Activated CD4-positive, alpha-beta T cell treated with anti-CD3 and anti-CD28 coated beads, Interleukin-2, Interleukin-4, amounts not matched to agents 100 ng/mL and 50 ng/mL, durations not matched to agents 16 hours and 8 hours (primary cell): ENCODE data around the gene CDC40.
"Not testable (repeated sequence)": the region's sequence is repeated elsewhere in the genome, so short reads cannot be mapped to it uniquely, and the experiment has no call there.

Source experiments
- DNase-seq: peaks from one replicate; pipeline ENCODE4 v3.0.0-alpha.2; 2020; ENCODE audit warnings: low spot score

CDC40 gene

GRCh38 chr6:110271732-110272022 lies 91.5 kb downstream of the CDC40 start:
- no peak for DNase-seq

- not testable (repeated sequence) for DNase-seq
These were observed 92.6 kb downstream of the CDC40 start for GRCh38 chr6:110272781-110273180.

GRCh38 chr6:110277100-110277665 lies 97.0 kb downstream of the CDC40 start:
- no peak for DNase-seq
